Germinal center (tissue), 1 donor: ENCODE data around the gene TRPM1.

Experiments
- DNase-seq: peaks from one replicate; pipeline ENCODE4 v3.0.0; 2012; ENCODE audit warnings: mixed read lengths, low spot score

TRPM1 gene

DNA sequence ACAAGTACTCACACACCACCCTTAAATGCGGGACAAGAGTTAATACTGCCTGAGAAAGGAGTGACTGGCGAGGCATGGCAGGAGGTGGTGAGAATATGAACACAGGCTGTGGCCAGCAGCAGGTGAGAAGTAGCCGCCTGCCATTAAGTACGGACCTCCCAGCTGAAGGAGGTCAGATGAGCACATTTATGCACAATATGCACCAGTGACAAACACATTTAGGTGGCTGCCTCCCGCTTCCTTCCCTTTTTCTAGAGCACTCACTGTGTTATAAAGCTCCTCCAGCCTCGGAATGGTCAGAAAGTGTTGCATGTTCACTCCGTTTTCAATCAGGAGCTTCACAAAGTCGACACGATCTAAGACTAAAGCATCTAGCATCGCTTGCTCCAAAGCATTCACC is 52.4 kb downstream of the TRPM1 start:
- DNase-seq, result no peak

DNA sequence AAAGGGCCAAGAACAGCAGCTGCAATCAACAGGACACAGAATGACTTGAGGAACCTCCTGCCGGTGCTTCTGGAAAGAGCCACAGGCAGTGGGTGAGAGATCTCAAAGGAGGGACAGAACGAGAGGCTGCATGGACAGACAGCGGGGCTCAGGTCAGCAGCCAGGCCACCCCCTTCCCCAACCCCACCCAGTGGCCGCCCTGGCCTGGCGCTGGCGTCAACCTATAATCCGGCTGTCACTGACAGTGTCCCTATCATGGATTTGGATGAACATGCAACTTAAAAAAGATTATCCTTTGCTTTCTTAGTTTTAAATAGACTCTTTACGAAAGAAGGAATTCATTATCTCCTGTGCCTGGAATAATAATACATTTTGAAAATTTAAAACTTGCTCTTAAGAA is 54.1 kb downstream of the TRPM1 start:
- DNase-seq, result no peak

DNA sequence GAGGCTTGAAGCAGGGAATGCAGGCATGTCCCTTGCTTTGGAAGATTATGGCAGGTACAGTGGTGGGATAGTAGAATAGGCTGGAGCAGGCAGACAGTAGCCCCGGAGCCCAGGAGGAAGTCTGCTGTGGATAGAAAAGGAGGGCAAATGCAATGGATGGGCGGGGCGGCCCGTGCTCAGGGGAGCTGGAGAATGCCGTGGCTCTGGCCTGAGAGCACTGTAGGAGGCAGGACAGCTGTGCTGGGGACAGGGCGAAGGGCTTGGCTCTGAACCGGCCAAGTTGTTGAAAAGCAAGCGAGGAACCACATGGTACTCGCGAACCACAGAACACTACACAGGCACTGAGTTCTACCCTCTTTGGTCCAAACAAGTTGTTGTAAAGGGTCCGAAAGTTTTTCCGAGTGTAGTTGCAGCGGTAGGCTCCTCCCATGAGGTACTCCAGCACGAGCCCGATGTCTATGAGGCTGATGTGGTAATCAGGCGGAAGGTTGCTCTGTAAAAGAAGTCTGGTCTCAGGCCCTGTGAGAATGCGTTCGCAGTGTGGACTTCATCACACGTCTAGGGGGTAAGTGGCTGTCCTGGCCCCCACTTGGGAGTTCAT is 54.7 kb downstream of the TRPM1 start:
- DNase-seq, result no peak

DNA sequence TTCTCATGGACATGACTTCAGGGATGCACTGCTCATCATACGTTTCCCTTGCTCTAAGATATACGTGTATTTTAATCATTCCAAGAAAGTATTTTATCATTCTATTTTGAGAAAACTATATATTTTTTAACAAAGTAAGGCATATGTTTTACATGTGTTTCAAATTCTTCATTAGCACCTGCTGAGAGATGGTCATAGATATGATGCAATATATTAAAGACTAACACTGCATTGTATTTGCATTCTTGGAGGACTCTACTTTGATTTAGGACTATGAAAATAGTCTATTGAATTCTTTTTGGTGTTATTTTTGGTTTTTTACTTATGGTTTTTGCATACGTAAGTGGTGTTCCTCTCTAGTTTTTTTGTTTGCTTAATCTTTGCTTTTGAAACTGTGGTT is 55.9 kb downstream of the TRPM1 start:
- DNase-seq, result no peak

GRCh38 chr15:31042751-31043150 is 58.8 kb downstream of the TRPM1 start:
- DNase-seq, result no peak

DNA sequence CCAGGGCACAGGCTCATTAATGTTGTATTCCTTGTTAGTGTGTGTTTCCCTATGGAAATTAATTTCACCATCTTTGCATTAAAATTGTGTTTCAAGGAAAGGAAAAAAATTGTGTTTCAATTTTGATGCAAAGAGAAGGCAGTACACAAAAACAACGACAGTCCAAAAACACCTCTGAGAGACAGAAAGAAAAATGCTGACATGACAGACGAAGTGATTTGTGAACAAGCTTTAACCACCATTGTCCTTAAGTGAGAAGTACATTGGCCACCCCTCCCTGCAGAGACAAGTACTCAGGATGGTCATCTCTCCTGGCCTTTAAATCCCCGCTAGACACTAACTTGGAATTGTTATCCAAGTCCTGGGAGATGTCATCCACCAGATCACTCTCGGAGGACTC is 59.9 kb downstream of the TRPM1 start:
- DNase-seq, result no peak

DNA sequence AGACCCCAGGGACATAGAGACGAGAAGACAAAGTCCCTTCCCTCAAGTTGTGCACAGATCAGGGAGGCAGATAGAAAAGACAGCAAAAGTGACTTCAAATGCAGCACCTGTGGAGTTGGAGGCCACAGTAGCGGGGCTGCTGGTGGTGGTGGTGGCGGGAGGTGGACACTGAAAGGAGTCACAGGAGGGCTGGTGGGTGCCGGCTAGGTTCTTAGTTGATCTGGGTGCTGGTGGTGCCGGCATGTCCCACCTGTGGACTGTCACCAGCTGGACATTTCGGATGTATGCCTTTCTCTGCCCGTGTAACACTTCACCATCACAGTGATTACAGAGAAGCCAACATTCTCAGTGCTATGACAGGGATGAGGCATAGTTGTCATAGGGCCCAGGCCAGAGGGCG is 60.9 kb downstream of the TRPM1 start:
- no peak for DNase-seq

DNA sequence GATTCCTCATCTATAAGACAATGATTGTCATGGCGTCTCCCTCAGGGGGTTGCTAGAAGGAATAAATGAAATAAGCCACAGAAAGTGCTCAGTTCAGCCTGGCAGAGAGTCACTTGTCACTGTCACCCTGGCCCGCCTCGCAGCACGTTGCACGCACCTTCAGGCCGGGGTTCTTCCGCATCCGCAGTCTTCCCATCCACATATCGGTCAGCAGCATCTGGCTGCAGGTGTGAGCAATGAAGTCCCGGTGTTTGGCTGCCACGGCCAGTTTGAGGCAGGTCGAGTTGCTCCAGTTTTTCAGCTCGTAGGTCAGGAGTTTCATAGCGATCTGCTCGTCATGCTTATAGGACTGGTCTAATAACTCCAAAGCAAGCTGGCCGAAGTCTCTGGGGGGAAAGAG is 61.6 kb downstream of the TRPM1 start:
- no peak for DNase-seq

GRCh38 chr15:31037731-31038477 is 63.6 kb downstream of the TRPM1 start:
- DNase-seq, result no peak

DNA sequence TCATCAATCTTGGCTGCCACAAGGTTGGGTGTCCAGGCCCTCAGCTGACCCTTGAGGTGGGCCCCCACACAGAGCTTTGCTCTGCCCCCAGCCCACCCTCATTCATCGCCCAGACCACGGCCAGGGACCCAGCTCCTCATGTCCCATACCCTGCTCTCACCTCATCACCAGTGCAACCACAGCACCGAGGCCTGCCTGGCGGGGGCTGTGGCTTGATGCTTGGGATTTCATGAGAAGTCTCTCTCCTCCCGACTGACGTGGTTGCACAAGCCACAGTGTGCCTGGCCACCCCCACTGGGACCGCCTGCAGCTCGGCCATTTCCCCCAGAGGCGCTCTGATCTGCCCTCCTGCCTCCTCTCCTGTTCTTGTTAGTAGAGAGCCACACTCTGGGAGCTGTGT is 64.7 kb downstream of the TRPM1 start:
- no peak for DNase-seq

- no peak for DNase-seq
Observed at GRCh38 chr15:31035610-31036009, 65.9 kb downstream of the TRPM1 start.

DNA sequence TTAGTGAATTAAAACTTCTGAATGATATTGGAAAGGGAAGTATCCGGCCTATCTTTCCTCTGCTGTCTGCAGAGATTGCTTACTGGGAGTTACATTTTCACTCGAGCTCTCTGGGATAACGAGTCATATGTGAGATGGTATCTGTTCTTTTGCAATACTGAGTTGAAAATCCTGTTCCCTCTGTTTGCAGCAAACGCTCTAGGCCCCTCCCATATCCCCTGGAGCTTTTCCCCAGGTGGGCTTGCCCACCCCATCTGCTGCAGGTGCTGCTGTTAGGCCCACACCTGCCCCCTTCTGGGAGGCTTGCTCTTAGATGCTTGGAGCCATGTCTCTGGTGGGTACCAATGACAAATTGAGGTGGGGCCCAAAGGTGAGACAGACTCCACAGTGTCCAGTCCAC is 67.4 kb downstream of the TRPM1 start:
- no peak for DNase-seq

GRCh38 chr15:31032961-31033371 is 68.6 kb downstream of the TRPM1 start:
- DNase-seq, result no peak

DNA sequence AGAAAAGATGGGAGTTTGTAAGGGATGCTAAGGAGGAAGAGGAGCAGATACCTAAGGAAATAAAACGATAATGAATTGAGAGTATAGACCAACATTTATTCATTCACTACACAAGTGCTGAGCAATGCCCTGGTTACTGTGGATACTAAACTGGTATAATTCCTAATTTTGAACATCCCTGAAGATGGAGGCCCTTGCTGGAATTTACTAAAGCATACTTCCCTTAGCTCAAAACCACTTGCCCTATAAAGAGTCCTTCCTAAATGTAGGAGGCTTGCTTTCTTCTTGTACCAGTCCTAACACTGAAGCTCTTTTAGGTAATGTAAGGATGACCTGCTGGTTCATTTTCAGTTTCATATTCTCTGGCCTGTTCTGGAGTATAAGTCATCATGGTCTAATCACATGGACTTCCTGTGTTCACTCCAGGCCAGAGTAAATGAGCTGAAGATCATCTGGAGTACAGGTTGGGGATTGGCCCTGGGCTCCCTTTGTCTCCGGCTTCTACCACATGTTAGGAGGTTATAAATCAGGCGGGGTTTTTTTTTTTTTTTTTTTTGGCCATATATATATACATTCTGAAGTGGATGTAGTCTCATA is 70.0 kb downstream of the TRPM1 start:
- DNase-seq, result no peak

DNA sequence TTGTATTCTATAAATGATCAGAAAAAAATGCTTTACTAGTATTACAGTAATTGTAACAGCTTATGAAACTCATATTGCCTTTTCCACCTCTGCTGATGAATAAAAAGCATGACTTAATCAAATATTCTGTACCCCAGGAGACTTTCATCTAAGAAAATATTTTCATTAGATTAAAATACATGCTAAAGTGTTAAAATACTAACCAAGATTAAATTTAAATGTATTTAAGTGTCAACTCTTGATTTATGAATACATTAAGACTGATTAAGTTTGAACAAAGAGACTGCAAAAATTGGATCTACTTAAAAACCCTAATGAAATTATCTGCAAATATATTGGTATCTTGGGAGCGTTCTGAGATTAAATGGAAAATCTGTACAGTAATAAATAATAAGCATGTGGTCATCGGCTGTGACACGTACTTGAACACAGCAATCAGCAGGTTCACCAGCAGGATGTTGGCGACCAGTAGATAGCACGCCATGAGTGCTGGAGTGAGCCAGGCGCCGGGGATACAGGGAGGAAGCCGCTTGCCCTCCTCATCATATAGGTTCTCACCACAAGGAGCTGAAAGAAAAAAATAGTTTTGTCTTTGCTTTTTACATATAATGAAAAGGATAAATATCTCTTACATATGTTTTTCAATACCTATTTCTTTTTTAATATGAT is 73.5 kb downstream of the TRPM1 start:
- no peak for DNase-seq

- DNase-seq, result no peak
Observed at GRCh38 chr15:31025996-31026395, 75.5 kb downstream of the TRPM1 start.

- DNase-seq, result no peak
Observed at GRCh38 chr15:31024979-31025378, 76.5 kb downstream of the TRPM1 start.

DNA sequence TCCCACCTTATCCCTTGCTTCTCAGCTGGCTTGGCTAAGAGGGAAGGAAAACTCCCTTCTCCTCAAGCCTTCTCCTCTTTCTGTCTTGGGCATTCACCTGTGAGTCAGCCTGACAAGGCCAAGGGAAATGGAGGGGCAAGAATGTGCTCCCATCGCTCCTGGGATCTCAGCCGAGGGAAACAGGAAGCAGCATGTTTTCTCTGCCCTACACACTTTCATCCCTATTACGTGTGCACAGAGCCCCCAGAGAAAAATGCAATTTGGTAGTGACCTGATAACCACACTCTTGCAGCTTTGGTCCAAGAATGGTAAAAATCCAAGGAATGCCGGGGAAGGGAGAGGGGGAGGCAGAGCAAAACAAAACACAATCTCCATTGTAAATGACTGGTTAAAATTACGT is 77.2 kb downstream of the TRPM1 start:
- no peak for DNase-seq

DNA sequence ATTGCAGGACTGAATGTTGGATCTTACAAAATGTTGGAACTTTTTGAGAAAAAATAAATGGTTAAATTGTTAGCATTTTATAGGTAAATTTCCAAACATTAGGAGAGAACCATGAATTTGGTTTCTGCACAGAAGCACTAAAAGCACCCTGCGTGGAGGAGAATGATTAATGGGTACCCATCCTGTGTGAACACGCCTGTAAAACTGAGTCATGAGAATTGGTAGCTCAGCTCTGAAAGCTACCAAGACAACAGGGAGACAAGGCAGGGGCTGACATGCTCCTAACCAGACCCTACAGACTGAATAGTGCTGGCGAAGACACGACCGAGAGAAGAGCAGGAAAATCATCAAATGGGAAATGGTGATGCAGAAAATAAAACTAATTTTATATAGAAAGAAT is 77.7 kb downstream of the TRPM1 start:
- no peak for DNase-seq

DNA sequence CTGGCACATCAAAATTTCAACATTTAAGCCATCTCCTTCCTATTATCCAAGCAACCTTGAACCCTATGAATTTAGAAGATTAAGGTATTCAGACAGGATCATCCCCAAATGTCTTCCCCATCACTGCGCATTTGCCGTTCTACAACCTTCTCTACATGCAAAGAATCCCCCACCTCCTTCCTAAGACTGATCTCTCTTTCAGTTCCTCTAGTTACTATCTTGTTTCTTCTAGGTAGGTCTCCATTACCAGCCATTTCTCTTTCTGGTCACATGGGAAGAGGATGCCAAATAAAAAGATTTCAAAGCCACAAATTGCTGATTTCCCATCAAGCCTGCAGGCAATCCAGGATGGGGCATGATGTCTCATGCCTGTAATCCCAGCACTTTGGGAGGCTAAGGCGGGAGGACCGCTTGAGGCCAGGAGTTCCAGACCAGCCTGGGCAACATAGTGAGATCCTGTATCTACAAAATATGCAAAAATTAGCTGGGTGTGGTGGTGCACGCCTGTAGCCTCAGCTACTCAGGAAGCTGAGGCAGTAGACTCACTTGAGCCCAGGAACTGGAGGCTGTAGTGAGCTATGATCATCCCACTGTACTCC is 80.4 kb downstream of the TRPM1 start:
- DNase-seq, result no peak

DNA sequence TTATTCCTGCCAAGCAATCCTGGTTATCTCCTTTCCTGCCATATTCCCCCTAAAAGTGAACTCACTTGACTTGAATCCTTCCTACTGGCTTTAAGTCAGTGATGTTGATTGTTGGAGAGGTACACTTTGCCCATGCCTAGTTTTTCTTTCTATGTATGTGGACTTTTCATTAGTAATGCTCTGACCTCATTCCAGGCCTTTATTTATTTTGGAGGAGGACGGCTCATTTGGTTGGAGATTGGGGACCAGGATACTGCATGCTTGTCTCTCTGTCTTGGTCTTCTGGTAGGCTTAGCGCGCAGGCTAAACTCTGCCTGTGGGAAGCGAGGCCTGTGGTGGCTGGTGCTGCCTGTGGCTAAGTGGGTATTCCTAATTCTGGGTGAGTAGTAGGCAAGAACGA is 81.0 kb downstream of the TRPM1 start:
- no peak for DNase-seq

DNA sequence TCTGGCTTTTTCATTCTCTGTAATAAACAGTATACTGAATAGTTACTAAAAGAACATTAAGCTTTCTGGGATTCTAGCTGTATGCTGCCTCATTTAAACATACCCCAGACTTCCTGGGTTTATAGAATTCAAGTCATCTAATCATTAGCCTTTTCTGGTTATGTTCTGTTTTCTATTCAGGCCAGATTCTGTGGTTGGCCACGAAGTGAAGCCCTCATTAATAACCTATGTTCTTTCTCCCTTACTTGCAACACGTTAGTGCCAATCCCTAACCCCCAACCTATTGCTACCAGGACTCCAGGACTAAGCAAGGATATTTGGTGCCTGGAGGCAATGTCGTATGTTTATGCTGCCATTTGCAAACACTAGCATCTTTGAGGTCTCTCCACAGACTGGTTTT is 81.5 kb downstream of the TRPM1 start:
- no peak for DNase-seq

GRCh38 chr15:31017311-31017710 is 84.2 kb downstream of the TRPM1 start:
- no peak for DNase-seq
